Stimulated activated CD8-positive, alpha-beta memory T cell treated with anti-CD3 and anti-CD28 coated beads, Interleukin-12 subunit alpha, Interleukin-12 subunit beta, amount 100 ng/mL, for 24 hours (primary cell): ENCODE results near the gene PTEN.

Experiments
- DNase-seq: peaks from one replicate; pipeline ENCODE4 v3.0.0-alpha.2; 2020; ENCODE audit errors: extremely low read depth

Gene PTEN

GRCh38 chr10:87976101-87976743 is 112.8 kb downstream of the PTEN start:
- DNase-seq: no peak

DNA sequence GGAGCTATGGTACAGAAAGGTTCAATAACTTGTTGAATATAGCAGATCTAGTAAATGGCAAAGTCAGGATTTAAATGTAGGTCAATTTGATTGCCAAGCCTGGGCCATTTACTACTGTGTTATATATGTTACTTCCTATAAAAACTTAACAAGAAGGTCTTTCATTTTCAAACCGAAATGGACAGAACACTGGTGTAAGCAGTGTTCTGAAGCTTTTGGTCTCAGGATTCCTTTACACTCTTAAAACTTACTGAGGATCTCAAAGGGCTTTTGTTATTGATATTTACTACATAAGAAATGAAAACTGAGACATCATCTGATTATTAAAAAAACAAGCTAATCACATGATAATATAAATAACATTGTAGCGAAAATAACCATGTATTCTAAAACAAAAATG is 114.7 kb downstream of the PTEN start:
- no peak for DNase-seq

DNA sequence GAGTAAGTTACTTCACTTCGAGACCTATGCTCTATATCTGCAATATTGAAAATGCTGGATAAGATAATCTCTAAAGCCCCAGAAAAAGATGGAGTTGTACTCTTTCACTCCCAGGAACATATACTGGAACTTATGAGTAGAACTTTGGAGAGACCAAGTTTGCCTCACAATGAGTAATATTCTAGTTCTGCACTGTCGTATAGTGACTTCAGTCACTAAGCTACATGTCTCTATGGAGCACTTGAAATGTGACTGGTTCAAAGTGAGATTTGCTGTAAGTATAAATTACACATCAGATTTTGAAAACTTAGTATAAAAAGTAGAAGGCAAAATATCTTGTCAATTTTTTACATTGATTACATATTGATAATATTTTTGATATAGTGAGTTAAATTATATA is 116.4 kb downstream of the PTEN start:
- no peak for DNase-seq

GRCh38 chr10:87983716-87984115 is 120.3 kb downstream of the PTEN start:
- no peak for DNase-seq

DNA sequence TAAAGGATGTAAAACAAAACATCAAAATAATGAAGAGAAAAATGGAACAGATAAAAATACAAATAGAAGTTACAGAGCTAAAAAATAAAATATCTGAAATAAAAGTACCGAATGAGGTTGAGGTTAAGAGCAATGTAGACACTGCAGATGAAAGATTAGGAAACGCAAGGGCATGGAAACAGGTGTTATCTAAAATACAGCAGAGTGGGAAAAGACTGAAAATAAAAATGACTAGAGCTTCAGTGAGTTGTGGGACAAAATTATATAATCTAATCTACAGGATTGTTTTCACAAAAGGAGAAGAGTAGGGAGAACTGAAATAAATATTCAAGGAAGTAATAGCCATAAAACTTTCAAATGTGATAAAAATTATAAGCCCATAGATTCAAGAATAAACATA is 123.8 kb downstream of the PTEN start:
- DNase-seq: no peak

- DNase-seq: no peak
Observed at GRCh38 chr10:87991946-87992345, 128.5 kb downstream of the PTEN start.

GRCh38 chr10:88004451-88004850 is 141.0 kb downstream of the PTEN start:
- DNase-seq: no peak

- DNase-seq: no peak
Observed at GRCh38 chr10:88006261-88006660, 142.8 kb downstream of the PTEN start.

DNA sequence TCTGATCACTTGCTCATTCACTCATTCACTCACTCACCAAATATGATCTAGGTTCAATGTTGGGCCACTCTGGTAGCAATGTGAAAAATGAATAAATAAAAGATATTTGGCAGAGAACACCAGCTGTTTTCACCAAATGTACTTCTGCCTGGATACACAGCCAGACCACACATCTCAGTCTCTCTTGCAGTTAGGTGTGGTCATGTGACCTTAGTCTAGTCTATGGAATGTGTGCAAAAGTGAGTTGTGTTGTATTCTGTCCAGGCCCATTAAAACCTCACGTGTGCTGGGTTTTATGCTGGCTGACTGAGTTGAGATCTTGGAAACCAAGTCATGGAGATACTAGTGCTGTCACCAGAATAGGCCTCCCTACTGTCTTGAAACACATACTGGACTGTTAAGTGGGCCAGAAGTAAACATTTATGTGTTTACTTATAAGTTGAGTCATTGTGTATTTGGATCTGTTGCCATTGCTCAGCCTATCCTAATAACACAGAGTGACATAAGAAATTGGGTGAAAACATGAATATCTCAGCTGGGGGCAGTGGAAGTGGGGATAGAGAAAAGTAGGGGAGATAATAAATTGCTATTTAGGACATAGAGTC is 145.5 kb downstream of the PTEN start:
- no peak for DNase-seq

- DNase-seq: no peak
Observed at GRCh38 chr10:88012641-88013040, 149.2 kb downstream of the PTEN start.

- no peak for DNase-seq
Observed at GRCh38 chr10:88017781-88018180, 154.4 kb downstream of the PTEN start.

GRCh38 chr10:88019753-88020152 is 156.3 kb downstream of the PTEN start:
- DNase-seq: no peak
